SIG-M5 treated with dmso at 0.1 percent for 504 hours (cell line): ENCODE measurements around the gene SLC19A1.
"Not testable (repeated sequence)": the region's sequence is repeated elsewhere in the genome, so short reads cannot be mapped to it uniquely, and the experiment has no call there.

Source experiments
- DNase-seq: peaks from one replicate; lab custom pipeline; 2025; ENCODE audit not compliant: unreplicated experiment; lab: John Stamatoyannopoulos, UW

Gene SLC19A1

DNA sequence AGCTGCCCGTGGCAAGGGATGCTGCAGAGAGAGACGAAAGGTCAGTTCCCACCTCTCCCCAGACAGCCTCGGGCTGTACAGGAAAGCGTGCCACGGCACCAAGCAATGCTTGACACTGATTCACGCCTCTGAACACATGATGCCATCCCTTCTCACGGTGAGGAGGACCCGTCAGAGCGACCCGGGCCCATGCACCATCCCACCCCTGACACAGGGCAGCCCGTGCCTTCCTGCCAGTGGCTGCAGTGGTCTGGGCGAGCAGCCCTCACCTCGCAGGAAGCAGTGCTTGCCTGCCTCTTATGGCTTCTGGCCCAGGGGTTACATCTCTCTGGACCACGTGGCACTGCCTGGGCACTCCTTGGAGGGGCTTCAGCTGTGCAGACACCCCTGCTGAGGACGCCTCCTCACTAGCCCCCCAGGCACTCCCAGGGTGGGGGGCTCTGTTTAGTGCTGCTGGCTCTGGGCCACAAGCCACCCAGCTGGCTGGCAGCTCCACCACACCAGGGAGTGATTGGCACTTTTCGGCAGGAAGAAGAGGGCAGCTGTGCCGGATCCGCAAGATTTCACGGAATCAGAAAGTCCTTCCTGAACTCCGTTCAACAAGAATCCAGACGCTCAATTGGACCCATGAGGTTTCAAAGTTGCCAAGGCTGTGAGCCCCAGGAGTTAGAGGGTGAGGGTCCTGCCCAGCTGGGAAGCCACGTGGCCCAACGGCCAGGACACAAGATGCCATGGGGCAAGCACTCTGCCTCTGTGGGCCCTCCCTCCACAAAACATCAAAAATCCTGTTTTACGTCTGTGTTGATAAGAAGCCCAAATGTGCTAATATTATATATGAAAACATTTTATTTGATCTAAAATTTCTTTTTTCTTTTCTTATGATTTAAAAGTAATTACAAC, 34.8 kb upstream of the SLC19A1 start:
- DNase-seq, result no peak

DNA sequence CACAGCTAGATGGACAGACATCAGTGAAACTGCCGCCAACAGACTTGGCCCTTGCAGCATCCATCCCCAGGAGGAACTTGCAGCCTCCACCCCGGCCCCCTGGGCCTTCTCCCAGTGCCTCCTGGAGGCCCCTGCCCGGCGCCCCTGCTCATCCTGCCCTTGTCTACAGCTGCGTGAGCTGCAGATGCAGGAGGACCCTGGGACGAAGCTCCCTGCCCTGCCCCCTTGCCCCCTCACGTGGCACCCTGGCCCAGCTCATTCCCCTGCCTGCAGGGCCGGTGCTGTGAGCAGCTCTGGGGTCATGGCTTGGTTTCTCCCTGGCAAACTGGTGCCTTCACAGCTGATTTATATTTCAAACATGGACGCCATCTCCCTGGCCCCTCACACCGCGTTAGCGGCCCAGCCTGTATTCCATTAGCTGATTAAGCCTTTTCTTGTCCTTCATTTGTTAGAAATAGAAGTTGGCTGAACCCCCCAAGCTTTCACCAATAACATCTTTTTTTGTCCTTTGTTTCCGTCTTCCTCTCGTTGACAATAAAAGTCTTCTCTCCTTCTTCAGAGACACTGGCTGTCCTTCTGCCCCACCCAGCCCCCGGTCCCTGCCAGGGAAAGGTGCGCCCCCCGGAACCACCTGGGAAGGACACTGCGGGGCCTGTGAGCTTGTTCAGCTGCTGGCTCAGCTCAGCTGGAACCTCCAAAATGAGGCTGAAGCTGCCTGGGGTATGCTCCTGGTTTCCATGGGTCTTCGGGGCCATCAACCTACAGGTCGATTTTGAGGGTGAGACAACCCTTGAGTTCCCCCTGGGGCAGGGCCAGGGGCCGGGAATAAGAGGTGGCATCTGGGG, 34.0 kb upstream of the SLC19A1 start:
- no peak for DNase-seq

GRCh38 chr21:45575304-45575992, 33.2 kb upstream of the SLC19A1 start:
- DNase-seq, result no peak

GRCh38 chr21:45574691-45575090, 32.5 kb upstream of the SLC19A1 start:
- DNase-seq, result no peak

GRCh38 chr21:45574081-45574501, 31.9 kb upstream of the SLC19A1 start:
- no peak for DNase-seq

DNA sequence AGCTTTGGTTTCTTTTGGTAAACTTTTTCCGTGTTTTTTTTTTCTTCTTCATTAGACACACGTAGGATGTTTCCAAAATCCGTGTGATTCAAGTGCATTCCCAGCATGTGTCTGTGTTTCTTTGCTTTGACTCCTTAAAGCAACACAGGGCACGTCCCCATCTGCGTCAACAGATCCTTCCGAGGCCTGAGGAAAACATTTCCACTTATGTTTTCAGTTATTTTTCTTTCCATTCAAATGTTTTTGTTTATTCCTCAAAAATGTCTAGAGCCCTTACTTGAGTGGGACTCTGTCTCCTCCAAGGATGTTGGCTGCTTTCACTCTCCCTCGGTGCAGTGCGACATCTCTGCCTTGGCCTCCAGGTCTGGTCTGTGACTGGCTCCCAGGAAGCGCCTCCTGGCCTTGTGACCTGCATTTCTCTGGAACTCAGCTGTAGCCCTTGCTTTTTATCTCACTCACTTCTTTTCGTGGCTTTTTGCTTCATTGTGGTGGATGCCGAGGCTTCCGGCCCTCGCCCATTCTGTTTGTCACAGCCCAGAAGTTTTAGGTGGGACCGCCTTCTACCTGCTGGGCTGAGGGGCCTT, 31.3 kb upstream of the SLC19A1 start:
- DNase-seq, result no peak

- no peak for DNase-seq
Measured at GRCh38 chr21:45572783-45573451, 30.7 kb upstream of the SLC19A1 start.

GRCh38 chr21:45572231-45572630, 30.0 kb upstream of the SLC19A1 start:
- no peak for DNase-seq

DNA sequence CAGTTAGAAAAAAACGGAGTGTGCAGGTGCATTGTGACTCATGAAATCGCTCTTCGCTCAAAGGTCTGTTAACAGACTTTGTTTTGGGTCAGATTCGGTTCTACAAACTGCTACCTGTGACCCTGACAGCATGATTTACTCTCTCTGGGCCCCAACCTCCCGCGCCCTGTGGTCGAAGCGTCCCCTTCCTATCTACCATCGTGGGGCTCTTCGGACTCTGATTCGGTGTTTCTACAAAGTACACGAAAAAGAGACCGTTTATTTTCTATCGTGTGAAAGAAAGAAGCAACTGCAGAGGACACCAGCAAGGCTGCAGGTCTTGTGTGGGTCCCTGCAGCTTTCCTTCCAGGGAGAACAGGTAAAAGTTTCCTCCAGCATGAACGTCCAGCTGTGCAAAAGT, 29.4 kb upstream of the SLC19A1 start:
- DNase-seq, result no peak

DNA sequence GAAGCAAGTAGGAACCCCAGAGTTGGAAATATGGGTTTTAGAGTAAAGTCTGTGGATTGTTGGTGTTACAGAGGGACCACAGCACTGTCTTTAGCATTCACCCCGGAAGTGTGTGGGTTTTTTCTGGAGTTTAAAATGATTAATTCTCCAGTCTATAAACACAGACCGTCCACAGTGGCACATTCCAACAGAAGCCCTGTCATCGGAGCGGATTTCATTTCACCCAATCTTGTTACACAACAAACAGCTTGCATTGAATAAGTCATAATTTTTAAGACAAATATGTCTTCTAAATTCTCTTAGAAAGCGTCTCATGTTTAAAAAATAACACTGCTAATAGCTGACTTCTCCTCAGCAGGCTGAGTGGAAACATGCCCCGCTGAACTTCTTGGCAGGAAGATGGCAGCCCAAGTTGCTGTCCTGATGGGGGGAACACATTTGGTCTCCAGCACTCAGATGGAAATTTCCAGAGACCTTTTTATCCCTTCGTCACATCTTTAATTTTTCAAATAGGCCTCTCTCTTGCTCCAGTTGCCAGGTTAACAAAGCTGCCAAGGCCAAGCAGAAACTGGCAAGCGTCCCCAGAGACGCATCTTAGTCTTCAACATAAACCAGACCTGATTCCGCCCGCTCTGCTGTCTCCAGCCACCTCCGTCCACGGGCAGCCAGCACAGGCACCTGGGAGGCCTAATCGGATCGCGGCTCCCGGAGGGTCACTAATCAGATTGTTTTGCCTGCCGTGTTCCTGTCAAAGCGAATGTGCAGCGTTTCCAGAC, 28.8 kb upstream of the SLC19A1 start:
- DNase-seq, result no peak

DNA sequence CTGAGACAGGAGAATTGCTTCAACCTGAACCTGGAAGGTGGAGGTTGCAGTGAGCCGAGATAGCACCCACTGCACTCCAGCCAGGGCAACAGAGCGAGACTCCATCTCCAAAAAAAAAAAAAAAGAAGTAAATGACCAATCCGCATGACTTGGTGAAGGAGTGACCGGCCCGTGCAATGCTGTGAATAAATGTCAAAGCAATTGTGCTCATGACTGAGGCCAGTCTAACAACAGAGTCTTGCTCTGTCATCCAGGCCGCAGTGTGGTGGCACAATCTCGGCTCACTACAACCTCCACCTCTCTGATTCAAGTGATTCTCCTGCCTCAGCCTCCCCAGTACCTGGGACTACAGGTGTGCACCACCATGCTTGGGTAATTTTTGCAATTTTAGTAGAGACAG, 27.8 kb upstream of the SLC19A1 start:
- DNase-seq, result no peak

DNA sequence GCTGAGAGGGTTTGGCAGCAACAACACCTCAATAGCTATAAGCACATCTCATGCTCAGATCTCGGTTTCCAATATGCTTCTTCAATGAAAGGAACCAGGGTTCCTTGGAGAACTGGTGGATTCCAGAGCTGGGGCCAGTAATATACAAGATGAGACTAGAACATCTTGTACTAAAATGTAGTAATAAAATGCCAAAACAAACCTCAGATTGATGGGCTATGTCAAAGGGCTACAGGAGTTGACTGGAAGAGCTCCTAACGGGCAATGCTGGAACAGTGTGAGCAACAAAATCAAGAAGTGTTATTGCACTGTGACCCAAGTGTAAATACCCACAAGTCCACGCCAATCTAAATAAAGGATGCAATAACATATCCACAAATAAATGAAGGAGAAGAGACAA, 26.1 kb upstream of the SLC19A1 start:
- no peak for DNase-seq

- not testable (repeated sequence) for DNase-seq
Measured at GRCh38 chr21:45564137-45564536, 21.9 kb upstream of the SLC19A1 start.

- DNase-seq, result no peak
Measured at GRCh38 chr21:45562965-45563364, 20.7 kb upstream of the SLC19A1 start.

- DNase-seq, result no peak
Measured at GRCh38 chr21:45562402-45562801, 20.2 kb upstream of the SLC19A1 start.

GRCh38 chr21:45561241-45561640, 19.0 kb upstream of the SLC19A1 start:
- not testable (repeated sequence) for DNase-seq

DNA sequence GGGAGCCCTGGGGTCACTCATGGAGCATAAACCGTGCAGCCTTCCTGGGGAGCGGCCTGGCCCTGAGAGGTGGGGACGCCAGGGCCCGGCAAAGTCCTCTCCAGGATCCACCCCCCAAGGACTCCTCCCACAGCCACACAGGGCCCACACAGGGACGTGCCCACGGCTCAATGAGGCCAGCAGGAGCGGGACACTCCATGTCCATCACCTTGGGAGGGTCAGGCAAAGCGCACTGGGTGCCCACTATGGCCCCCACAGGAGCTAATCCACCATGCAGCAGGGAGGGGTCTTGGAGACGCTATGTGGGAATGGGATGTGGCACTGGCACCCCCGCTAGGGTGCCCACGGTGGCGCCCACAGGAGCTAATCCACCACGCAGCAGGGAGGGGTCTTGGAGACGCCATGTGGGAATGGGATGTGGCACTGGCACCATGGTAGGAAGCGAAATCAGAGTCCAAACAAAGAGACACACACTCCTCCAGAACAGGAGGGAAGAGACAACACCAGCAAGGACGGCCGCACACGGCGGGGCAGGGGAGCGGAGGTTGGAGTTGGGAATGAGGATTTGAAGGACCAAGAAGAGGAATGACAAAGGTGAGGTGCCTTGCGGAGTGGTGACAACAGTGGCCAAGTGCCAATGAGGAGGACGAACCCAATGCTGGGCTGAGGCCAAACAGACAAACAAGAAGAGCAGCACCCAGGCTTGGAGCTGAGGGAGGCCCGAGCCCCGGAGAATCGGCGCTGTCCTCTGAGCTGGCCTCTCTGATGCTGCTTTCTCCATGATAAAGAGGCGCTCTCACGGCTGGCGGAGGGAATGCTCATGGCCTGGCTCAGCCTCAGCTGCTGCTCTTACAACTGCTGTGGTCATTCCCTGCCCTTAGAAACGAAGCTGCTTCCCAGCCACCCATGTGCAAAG, 18.1 kb upstream of the SLC19A1 start:
- no peak for DNase-seq

DNA sequence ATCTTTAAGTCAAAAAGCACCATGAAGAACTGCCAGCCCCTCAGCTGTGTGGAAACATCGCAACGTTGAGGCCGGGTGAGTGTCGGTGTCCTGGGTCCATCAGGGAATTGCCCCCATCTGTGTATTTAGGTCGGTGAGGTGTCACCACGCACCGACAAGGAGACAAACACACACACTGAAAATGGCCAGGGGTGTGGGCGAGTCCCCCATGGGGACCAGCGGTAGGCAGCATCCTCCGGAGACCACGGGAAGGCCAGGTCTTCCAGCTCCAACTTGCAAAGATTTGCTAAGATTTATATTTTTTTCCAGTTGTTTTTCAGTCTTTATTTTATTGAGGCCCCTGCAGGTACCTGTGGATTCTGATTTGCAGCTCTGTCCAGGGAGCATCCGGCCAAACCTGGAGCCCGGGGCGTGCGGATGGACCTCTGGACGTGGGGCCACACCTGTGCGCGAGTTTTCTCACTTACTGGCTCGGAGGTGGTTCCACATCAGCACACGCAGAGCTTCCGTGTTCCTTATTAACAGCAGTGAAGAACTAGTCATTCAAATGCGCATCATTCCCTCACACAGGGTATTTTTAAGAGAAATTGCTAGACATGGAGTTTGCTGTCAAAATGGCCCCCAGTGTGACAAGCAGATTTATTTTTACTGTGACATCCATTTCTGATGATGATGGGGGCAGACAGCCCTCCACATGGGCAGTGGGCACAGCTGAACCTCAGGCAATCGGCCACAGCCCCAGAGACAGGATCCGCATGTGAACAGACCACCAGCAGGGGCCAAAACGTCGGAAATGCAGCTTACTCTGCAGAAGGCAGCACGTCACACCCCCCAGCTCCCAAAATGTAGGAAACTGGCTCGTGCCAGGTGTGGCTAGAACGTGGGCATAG, 17.2 kb upstream of the SLC19A1 start:
- no peak for DNase-seq
